DOHH2 (cell line): ENCODE results near the gene CERCAM.
A peak's percentile ranks its signal among the peaks of the same experiment; 100 is the strongest.
"Not testable (repeated sequence)": the region's sequence is repeated elsewhere in the genome, so short reads cannot be mapped to it uniquely, and the experiment has no call there.

Experiments used
- H3F3A ChIP-seq: fragments of 200-600 bp; sonication (generic), shearing (Covaris generic); 2 replicates; pipeline ENCODE4 v1.6.0; 2016; ENCODE audit warnings: antibody characterized with exemption, mild to moderate bottlenecking; ENCODE audit not compliant: control insufficient read depth, insufficient read depth
- H3K27ac ChIP-seq: fragments of 200-600 bp; sonication (generic); 2 replicates; pipeline ENCODE4 v1.5.1; 2014; ENCODE audit warnings: low read depth, mild to moderate bottlenecking, low read length, moderate library complexity
- H3K27me3 ChIP-seq: fragments of 200-600 bp; sonication (generic); 2 replicates; pipeline ENCODE4 v1.6.1; 2014; ENCODE audit warnings: mild to moderate bottlenecking, low read length, mixed read lengths; ENCODE audit not compliant: control insufficient read depth
- H3K36me3 ChIP-seq: fragments of 200-600 bp; sonication (generic); 2 replicates; pipeline ENCODE4 v1.6.1; 2014; ENCODE audit warnings: mild to moderate bottlenecking, low read length, moderate library complexity, mixed read lengths; ENCODE audit not compliant: control insufficient read depth
- H3K4me1 ChIP-seq: fragments of 200-600 bp; sonication (generic); 2 replicates; pipeline ENCODE4 v1.6.1; 2014; ENCODE audit warnings: mild to moderate bottlenecking, low read length, mixed read lengths; ENCODE audit not compliant: control insufficient read depth
- H3K4me2 ChIP-seq: fragments of 200-600 bp; sonication (generic); 2 replicates; pipeline ENCODE4 v1.6.0; 2014; ENCODE audit warnings: mild to moderate bottlenecking, low read length, moderate library complexity
- H3K4me3 ChIP-seq: fragments of 200-600 bp; sonication (generic); 2 replicates; pipeline ENCODE4 v1.5.1; 2014; ENCODE audit warnings: mild to moderate bottlenecking, low read length, mixed read lengths
- H3K79me2 ChIP-seq: fragments of 200-600 bp; sonication (generic); 2 replicates; pipeline ENCODE4 v1.6.1; 2014; ENCODE audit warnings: mild to moderate bottlenecking, low read length, mixed read lengths; ENCODE audit not compliant: control insufficient read depth
- H3K9me2 ChIP-seq: fragments of 200-600 bp; sonication (generic); replicated peaks from 2 replicates; pipeline ENCODE4 v1.6.1; 2014; ENCODE audit warnings: mild to moderate bottlenecking, low read length, mixed read lengths; ENCODE audit not compliant: control insufficient read depth
- H3K9me3 ChIP-seq: fragments of 200-600 bp; sonication (generic); 2 replicates; pipeline ENCODE4 v1.6.1; 2014; ENCODE audit warnings: antibody characterized with exemption, low read length, mixed read lengths; ENCODE audit not compliant: control insufficient read depth, insufficient read depth
- H4K20me1 ChIP-seq: fragments of 200-600 bp; sonication (generic); 2 replicates; pipeline ENCODE4 v1.6.0; 2014; ENCODE audit warnings: low read depth, mild to moderate bottlenecking, antibody characterized with exemption, low read length, moderate library complexity; ENCODE audit not compliant: control insufficient read depth, insufficient read depth
- CTCF ChIP-seq: fragments of 200-600 bp; sonication (generic); IDR thresholded peaks from one replicate; pipeline ENCODE4 v1.5.1; 2014; ENCODE audit warnings: antibody characterized with exemption, mild to moderate bottlenecking, low read depth, low read length; ENCODE audit not compliant: poor library complexity, severe bottlenecking
- EZH2phosphoT487 ChIP-seq: fragments of 200-600 bp; sonication (generic); IDR thresholded peaks from 2 replicates; pipeline ENCODE4 v1.6.1; 2017; ENCODE audit warnings: borderline replicate concordance, mild to moderate bottlenecking, antibody characterized with exemption, low read length, moderate library complexity, mixed read lengths

CERCAM gene

DNA sequence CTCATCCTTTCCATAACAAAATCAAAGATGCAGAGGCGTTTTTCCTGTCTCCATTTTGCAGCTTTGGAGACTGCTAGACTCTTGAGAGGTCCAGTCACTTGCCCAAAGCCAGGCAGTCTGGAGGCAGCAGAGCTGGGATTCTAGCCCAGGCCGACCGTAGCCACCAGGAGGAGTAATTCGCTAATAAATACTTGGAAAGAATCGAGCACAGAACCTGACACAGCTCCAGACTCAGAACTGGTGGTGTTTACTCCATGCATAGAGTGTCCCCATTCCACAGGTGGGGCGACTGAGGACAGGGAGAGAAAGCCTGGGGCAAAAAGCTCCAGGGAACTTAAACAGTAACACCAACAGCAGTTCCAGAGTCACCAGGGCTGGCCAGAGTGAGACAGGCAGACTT, 10.7 kb upstream of the CERCAM start:
- H3K79me2 ChIP-seq = no peaks in the 10 kb centered on the region
- H3K36me3 ChIP-seq = no peaks in the 10 kb centered on the region
- no peaks in the 10 kb centered on the region for H4K20me1 ChIP-seq
- H3K27ac ChIP-seq = no peak overlapping the region
- TF ChIP-seq CTCF (no peak), EZH2phosphoT487 (no peak)
- no peaks in the 10 kb centered on the region for H3K9me2 ChIP-seq
- no peaks in the 10 kb centered on the region for H3K4me1 ChIP-seq
- no peaks in the 10 kb centered on the region for H3K9me3 ChIP-seq
- no peak overlapping the region for H3K4me3 ChIP-seq
- no peaks in the 10 kb centered on the region for H3F3A ChIP-seq
- H3K4me2 ChIP-seq = no peak overlapping the region
- H3K27me3 ChIP-seq = peaks cover 14% of the 10 kb centered on the region; the same call in 1 of the 2 replicates

- no peaks in the 10 kb centered on the region for H3K9me2 ChIP-seq
- H3K4me1 ChIP-seq = peaks cover 12% of the 10 kb centered on the region
- no peaks in the 10 kb centered on the region for H3F3A ChIP-seq
- no peaks in the 10 kb centered on the region for H4K20me1 ChIP-seq
- no peak for TF ChIP-seq CTCF
- TF ChIP-seq EZH2phosphoT487 = no peak
- no peaks in the 10 kb centered on the region for H3K79me2 ChIP-seq
- no peaks in the 10 kb centered on the region for H3K36me3 ChIP-seq
- no peak overlapping the region for H3K4me3 ChIP-seq
- H3K27me3 ChIP-seq = peaks cover 19% of the 10 kb centered on the region
- H3K27ac ChIP-seq = no peak overlapping the region
- H3K4me2 ChIP-seq = no peak overlapping the region
- H3K9me3 ChIP-seq = no peaks in the 10 kb centered on the region
Measured at GRCh38 chr9:128411364-128412119, 9.1 kb upstream of the CERCAM start.

GRCh38 chr9:128412120-128412790, 8.4 kb upstream of the CERCAM start:
- Histone ChIP-seq H3K4me2 (no peak overlapping the region), H3K9me2 (no peaks in the 10 kb centered on the region), H4K20me1 (no peaks in the 10 kb centered on the region), H3F3A (no peaks in the 10 kb centered on the region), H3K79me2 (no peaks in the 10 kb centered on the region), H3K27ac (no peak overlapping the region), H3K36me3 (no peaks in the 10 kb centered on the region), H3K9me3 (no peaks in the 10 kb centered on the region), H3K4me1 (peaks cover 14% of the 10 kb centered on the region), H3K4me3 (no peak overlapping the region), H3K27me3 (peaks cover 16% of the 10 kb centered on the region)
- TF ChIP-seq CTCF = peak; percentile 72
- no peak for TF ChIP-seq EZH2phosphoT487

GRCh38 chr9:128413728-128414127, 6.9 kb upstream of the CERCAM start:
- not testable (repeated sequence) for H3K27ac ChIP-seq, H3K4me2 ChIP-seq, H3K79me2 ChIP-seq, H3K4me3 ChIP-seq, H3K9me3 ChIP-seq, H3K9me2 ChIP-seq, H3F3A ChIP-seq, H4K20me1 ChIP-seq, H3K36me3 ChIP-seq
- Histone ChIP-seq H3K27me3 (peaks cover 14% of the 10 kb centered on the region), H3K4me1 (peaks cover 14% of the 10 kb centered on the region)
